Hypothalamus (tissue), 51 donors: ENCODE results near the gene ARL8B.
A peak's percentile ranks its signal among the peaks of the same experiment; 100 is the strongest.

Source experiments
- DNase-seq, 51 donors: peaks; one replicate each; lab custom pipeline; 2025; lab: John Stamatoyannopoulos, UW

ARL8B gene

DNA sequence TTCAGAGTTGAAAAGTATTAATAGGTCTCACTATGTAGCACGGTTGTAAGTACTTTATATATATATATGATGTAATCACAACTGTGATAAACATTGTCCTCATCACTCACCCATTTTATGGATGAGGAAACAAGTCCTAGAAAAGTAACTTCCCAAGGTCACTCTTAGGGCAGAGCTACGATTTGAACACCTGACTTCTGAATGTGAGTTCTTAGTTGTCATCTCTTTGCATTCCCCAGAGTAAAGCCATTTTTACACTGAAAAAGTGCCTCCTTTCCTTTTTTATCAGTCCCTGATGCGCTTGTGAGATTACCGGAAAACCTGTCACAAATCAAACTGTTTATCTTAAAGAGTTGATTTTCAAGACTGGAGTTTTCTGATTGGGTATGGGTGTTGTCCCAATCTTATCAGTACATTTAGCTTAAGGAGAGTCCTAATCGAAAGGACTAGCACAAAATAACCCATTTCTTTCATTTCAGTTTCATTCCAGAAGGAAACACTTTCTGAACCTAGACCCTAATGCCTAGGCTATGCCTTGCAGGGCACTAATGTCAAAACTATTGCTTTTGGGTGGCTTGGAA lies 63.1 kb downstream of the ARL8B start:
- DNase-seq: no peak

DNA sequence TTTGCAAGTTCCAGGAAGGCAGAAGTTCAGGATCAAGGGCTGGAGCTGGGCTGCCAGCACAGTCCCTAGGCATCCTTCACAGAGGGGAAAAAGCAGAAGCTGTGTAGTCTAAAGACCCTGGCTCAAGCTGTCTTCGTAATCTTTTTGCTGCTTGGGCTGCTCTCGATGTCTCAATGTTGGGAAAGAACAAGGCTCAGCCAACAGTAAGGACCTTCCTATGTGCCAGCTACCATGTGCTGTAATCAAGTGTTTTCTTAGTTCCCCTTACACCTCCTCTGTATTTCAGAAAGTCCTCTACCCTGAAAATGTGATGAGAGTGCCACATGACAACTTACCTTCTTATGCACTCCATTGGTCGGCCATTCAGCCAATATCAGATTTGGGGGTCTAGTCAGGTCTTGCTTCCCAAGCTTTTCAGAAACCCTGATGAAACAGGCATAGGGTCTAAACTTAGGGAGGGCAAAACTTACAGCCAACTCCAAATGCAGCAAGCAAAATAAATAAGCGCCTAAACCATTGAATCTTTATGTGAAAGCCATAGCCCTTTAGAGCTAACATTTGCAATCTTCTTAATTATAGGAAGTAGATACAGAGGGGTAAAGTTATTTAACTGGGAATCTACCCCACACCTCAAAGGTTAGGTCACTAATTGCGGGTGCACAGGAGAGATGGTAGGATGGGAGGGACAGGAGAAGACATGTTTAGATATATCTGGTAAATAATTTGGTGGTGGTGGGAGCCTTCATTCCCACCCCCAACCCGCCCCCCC lies 64.2 kb downstream of the ARL8B start:
- peak in 1 of 51 donors; percentile 12 for DNase-seq

DNA sequence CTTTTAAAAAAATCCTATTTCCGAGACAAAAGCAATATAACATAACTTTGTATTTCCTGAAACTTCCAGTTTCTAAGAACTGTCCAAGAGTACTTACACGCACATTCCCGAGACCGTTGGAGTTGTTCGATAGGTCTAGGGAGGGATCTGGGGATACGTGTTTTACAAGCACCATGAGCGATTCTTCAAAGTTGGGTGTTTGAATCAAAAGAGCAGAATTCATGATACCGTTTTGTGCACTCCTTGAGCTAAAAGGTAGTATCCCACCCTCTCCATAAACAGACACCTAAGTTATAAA lies 64.7 kb downstream of the ARL8B start:
- peak in 1 of 51 donors; percentile 40 for DNase-seq

DNA sequence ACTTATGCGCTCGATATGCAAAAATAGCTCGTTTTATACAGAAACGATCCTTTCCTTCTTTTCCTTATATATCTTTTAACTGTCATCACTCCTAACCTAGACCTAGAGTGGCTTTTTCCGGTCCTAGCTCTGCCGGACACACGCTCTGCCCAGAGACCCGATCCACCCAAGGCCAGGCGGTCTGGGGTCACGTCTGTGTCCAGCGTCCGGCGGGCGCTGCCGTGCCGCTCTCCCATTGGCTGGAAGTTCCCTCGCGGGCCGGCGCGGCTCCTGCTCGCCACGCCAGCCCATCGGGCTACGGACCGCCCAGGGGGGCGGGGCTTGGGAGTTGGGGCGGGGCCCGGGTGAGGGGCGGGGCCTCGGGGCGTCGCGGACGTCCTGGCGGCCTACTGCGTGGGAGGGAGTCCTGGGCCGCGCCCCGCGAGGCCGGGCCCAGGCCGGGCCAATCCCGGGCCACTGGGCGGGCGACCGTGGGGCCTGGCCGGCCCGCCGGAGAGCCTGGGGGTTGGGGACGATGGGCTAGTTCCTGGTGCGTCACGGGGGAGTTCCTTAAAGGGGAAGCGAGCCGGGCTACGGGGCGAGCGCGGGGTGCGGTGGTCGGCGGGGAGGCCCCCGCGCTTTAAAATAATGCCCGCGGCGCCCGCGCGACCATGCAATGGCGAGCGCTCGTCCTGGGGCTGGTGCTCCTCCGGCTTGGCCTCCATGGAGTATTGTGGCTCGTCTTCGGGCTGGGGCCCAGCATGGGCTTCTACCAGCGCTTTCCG lies 65.2 kb downstream of the ARL8B start, which contains the start of gene EDEM1:
TSS of gene EDEM1 (plus strand) at position 552 of the 764 bp plus-strand sequence. CDS start at position 651, 99 bp downstream.
- DNase-seq: peak; percentile 64 to 98 (median 93)

DNA sequence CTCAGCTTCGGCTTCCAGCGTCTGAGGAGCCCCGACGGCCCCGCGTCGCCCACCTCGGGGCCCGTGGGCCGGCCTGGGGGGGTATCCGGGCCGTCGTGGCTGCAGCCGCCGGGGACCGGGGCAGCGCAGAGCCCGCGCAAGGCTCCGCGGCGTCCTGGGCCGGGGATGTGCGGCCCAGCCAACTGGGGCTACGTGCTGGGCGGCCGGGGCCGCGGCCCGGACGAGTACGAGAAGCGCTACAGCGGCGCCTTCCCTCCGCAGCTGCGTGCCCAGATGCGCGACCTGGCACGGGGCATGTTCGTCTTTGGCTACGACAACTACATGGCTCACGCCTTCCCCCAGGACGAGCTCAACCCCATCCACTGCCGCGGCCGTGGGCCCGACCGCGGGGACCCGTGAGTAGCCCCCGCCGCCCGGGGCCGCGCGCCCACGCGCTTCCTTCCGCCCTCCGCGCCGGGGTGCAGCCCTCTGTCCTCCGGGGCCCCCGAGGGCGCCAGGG lies 65.9 kb downstream of the ARL8B start:
- DNase-seq: peak in 16 of 51 donors; percentile 17 to 62 (median 42)

DNA sequence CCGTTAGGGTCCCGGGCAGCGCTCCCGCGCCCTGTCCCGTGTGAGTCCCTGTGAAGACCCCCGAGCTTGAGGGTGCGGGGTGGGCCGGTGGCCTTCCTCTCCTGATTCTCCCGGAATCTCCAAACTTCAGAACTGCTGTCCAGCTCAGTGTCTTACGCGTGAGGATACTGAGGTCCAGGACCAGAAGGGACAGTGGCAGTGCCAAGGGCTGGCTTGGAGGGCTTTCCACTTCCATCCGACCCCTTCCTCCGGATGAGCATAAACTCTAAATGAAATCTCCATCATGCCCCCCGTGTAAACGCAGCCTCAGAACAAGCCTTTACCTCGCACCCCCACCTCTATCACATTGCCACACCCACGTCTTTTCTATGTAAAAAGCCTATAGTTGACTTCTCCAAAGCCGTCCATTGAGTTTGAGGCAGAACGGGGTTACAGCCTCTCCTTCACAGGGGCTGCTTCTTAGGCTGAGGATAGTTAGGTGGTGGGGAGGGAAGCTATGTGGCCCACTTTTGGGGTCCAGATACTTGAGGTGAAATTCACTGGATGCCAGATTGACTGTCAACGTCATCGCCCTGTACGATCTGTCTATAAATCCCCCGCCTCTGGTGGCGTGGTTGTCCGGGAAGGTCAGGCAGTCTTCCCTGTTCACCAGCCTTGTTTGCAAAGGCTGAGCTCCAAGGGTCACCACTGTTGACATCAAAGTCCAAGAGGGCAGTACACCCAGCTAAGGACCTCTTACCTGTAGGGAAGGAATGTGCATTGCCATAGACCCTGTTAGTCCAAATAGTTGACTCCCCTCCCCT lies 66.5 kb downstream of the ARL8B start:
- DNase-seq: peak in 1 of 51 donors; percentile 45

DNA sequence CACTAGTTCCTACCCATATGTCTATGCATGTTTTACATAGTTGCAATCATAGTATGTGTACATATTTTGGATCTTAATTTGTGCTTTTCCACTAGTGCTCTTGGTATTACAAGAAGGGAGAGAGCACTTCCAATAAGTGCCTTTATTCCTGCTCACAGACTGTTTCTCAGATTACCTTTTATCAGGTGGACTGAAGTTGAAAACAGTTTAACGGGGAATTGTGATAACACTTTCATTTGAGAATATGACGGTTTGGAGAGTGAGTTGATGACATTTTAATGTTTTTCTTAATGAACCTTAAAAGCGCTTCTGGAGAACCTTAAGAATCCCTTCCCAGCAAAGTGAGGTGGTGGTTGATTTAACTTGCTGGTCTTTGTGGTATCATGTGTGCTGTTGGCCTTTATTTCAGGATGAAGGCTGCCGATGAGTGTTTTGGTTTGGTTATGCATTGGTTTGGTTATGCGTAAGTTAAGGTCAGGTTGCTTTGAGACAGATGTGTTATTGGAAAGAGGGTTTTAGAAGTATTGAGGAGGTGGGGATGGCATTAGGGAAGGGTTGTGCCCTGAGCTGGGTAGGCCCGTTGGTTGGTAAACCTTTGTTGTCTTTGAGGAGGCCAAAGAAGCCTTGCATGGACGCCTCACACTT lies 68.2 kb downstream of the ARL8B start:
- no peak for DNase-seq

DNA sequence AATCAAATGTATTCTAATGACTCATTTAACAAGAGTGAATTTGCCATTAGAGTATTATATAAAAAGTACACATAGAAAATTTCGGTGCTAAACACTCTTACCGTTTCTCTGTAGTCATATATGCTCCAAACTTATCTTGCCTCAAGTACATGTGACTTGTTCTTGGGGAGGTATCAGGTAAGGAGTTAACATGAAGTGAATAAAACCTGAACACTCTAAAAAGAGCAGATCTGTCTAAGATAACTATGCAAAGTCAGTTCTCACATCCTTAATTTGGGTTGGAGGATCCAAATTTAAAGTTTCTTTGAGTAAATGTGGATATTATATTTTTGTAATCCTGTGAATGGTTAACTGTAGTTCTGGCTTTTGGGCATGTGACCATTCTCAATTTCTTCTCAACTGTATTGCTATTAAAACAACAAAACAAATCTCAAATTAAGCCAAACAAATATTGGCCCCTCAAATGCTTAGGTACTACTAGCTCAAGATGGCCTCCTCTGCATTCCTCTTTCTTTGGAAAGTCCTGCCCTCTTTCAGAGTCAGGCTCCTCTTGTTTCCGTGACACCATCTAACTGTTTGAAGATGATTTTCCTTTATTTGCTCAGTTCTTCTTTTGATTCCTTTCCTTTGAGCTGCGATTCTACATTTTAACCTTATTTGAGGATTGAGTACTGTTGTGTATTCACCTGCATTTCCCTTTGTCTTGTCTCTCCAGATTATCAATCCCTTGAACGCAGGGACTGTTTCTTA lies 69.6 kb downstream of the ARL8B start:
- no peak for DNase-seq

DNA sequence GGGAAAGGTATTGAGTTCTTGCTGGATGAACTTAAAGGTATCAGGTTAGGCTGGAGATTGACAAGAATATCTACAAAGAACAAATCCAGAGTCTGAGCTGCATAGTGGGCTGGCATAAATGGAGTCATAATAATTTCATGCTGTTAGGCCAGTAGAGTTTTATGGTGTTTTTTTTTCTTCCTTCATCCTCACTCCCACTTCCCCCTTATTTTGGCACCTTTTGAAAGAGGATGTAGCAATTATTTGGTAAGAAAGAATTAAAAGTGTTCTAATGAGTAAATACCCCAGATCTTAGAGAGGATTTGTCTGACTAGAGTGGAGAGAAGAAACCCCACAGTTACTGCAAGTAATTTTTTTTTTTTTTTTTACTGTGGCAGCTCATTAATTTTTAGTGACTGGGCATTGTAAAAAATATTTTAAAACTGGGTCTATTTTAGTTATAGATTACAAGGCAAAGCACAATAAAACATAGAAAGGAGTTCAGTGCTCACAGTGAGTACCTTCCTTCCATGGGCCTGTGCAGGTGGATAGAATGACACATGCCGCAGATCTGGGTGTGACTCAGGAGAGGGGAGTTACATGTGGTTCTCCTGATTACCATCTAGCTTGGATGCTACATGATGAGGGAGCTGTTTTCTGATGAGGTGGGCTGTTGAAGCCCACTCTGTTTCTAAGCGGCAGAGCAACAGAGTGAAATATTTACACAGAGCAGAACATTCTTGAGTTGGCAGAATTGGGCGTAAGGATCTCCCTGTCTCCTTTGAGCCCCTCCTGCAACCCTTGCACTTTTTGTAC lies 70.7 kb downstream of the ARL8B start:
- DNase-seq: no peak

DNA sequence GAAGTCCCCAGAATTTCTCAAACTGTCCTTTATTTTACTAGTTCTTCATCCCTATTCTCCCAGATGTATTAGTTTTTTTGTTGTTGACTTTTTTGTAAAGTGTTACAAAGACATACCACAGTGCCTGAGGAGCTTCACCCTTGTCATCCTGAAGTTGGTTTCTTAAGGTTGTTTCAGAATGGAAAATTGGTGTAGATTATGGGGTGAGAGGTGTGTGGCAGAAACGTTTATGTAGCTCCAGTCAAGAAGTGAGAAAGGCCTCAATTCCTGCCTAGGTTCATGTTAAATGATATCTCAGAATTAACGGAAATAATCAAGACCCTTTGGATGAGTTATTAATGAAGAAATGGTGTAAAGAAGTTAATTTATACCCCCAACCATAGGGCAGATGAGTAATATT lies 72.2 kb downstream of the ARL8B start:
- no peak for DNase-seq

DNA sequence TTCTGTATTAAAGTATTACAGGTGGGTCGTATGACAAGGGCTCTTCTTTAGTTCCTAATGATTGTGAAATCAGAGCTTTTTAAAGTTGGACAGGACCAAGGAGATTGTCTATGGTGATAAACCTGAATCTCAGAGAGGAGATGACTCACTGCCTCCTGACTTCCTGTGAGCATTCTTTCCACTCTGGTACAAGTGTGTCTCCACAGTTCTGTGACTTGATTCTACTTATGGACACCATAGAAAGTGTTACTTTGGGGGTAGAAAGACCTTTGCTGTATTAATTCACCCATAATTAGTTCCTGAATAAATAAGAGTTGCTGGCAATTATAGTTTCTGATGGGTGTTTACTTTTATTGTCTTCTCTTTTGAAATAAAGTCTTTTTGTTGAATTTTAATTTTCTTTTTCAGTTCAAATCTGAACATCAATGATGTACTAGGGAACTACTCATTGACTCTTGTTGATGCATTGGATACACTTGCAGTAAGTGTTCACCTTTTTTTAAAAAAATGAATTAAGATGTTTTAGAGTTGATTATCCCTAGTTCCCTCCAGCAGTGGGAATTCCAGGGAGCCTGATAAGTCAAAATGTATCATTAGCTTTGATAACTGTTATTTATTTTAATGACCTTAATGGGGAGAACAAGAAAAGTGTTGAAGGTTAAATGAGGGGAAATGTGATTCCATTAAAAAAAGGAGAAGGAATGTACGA lies 72.9 kb downstream of the ARL8B start:
- DNase-seq: no peak

DNA sequence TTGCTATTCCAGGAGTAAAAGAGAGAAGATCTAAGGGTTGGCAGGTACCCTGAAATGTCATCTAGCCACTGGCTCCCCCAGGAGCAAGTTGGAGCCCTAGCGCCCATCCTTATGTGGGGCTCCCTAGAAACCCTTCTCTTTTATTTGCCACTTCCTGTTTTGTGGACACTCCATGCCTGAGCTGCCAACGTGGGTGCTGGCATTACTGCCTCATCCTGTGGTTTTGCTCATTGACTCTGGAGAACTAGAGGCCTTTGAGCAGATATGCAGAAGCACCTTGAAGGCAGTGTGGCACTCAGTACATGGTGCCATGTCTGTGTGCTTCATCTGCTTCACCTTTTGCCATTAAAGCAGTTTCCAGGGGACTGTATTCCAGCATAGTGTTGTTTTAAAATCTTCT lies 73.5 kb downstream of the ARL8B start:
- DNase-seq: peak in 2 of 51 donors; percentile 12 to 17

DNA sequence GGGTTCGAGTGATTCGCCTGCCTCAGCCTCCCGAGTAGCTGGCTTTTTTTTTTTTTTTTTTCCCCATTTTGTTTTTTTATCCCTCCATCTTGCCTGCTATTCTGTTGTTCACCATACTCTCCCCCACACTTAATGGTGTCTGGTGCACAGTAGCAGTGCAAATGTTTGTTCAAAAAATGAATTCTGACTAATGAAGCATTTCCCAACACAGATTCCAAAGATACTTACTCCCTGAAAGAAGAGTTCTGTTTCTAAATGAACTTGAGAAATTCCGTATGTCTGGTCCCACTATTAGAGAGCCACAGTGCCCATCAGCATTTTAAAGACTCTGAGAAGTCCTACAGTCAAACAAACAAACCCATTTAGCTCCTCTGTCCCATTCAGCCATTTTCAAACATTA lies 74.9 kb downstream of the ARL8B start:
- no peak for DNase-seq

DNA sequence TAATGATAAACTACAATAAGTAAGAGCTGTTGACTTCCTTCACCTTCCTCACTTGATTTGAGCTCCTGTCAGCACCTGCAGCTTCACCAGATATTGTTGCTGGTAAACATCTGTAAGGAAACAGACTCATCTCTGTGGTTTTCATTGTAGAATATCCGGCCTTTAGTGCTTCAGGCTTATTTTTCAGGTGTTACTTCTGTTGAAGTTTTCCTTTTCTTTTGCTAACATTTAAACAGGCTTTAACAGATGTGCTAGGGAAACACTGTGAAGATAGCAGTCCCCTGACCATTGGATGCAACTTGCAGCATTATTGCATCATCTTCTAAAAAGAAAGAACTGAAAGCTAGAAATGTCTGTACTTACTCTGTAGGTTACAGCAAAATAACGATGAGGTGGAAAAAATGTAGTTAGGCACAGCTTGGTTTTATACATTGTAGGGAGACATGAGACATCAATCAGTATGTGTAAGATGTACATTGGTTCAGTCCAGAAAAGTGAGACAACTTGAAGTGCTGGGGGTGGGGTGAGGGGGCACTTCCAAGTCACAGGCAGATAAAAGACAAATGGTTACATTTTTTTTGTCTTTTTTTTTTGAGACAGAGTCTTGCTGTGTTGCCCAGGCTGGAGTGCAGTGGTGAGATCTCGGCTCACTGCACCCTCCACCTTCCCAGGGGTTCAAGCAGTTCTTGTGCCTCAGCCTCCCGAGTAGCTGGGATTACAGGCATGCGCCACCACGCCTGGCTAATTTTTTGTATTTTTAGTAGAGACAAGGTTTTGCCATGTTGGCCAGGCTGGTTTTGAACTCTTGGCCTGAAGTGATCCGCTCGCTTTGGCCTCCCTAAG lies 75.6 kb downstream of the ARL8B start:
- no peak for DNase-seq

DNA sequence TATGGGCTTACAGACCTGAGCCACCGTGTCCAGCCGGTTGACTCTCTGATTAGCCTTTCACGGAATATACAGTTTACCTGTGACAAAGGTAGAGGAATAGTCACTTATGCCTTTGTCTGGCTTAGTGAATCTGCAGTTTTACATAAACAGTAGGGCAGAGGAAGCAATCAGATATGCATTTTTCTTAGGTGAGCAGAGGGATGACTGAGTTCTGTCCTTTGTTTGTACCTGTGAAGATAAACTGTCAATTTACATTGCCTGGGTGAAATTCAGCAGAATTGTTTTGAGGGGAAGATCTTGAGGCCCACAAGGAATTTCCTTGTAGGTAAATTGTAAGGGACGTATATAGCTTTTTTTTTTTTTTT lies 76.2 kb downstream of the ARL8B start:
- no peak for DNase-seq

DNA sequence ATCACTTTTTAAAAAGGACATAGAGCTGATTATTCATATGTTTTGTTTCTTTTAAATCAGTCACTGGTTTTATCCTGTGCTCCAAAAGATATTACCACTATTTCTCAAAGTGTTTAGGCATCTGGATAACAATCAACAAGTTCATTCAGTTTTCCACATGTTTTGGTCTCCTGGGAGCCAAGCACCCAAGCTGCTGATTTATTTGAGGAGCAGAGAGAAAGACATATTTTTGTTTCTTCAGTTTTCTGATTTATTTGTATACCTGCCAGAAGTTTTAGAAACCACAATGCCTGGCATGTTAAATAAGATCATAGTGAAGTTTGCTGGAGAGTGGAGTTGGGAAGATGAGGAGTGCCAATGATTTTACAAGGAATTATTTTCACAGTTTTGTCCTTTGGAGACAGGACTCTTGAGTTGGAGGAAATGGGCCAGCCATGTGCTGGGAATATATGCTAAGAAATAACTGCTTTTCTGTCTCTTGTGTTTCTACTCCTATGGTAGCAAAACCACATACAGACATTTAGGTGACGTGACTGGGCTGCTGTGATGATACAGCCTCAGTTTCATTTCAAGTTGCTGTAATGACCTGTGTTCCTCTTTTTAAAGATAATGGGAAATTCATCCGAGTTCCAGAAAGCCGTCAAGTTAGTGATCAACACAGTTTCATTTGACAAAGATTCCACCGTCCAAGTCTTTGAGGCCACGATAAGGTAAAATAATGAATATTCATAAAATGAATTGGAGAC lies 77.1 kb downstream of the ARL8B start:
- no peak for DNase-seq
